HG03159 (cell line): ENCODE data around the gene CNTNAP1.
"Not testable (repeated sequence)": the region's sequence is repeated elsewhere in the genome, so short reads cannot be mapped to it uniquely, and the experiment has no call there.

Source experiments
- ATAC-seq: cut with Tn5 transposase; IDR thresholded peaks from one replicate; pipeline ENCODE4 v1.9.1; 2021; ENCODE audit warnings: mild to moderate bottlenecking, moderate library complexity; ENCODE audit not compliant: unreplicated experiment

Gene CNTNAP1

DNA sequence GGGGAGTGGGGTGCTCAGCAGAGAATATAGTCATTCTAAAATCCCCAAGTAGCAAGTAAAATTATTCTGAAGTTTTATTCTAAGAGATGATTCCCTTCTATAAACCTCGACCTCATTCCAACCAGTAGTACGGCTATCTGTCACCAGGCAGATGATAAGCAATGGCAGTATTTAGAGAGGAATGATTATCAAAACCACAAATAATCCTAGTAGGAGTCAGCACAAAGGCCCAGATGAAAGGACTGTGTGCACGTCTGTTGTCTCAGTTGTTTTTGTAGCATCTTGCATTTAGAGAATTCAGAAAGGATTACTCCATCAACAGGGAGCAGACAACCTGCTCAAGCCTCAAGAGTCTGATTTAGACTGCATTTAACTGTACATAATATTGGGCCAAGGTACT lies 41.3 kb downstream of the CNTNAP1 start:
- no peak for ATAC-seq

- ATAC-seq = no peak
Observed at GRCh38 chr17:42725143-42725542, 42.8 kb downstream of the CNTNAP1 start.

DNA sequence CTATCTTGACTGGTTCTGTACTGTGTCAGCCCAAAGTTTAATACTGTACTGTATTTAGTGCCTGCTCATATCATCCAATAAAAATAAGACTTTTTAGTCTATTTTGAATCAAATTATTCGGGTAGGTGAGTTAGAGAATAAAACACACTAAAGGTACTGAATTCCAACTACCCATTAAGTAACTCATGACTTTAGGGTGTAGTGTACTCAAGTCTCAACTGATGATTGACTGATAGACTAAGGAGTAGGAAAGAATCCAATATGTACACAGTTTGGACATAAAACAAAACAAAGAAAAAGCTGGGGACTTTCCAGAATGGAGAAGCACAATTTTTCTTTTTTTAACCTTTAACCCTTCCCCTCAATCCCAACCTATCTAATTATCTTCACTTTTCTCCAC lies 58.4 kb downstream of the CNTNAP1 start:
- ATAC-seq = no peak

DNA sequence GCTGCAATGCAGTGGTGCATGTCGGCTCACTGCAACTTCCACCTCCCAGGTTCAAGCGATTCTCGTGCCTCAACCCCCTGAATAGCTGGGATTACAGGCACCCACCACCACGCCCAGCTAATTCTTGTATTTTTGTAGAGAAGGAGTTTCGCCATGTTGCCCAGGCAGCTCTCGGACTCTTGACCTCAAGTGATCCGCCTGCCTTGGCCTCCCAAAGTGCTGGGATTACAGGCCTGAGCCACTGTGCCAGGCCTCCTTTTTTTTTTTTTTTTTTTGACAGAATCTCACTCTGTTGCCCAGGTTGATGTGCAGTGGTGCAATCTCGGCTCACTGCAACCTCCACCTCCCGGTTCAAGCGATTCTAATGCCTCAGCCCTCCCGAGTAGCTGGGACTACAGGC lies 60.6 kb downstream of the CNTNAP1 start:
- ATAC-seq = not testable (repeated sequence)

DNA sequence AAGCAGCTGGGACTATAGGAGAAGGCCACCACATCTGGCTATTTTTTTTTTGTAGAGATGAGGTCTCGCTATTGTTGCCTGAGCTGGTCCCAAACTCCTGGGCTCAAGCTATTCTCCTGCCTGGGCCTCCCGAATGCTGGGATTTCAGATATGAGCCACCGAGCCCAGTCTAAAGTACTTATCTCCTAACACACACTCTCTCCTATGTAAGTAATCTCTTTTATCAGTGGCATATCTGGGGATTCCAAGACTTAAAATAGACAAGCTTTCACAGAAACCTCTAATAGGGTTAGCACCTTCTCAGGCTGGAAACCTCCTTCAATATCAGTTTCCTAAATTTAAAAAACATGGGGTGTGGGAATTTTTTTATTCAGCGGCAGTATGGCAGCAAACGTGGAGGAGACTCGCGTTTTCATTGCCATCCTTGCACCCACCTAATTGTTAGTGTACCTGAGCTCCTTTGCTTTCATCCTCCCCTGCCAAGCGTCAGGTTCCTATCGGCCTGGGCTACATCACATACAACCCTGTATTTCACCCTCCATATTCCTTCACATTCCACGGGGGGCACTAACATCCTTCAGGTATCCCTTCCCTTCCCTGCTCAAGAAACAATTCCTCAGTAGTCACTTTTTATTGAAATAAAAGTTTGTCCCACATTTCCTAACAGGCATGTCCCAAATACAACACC lies 61.4 kb downstream of the CNTNAP1 start:
- ATAC-seq = no peak

GRCh38 chr17:42744283-42744805 lies 62.0 kb downstream of the CNTNAP1 start:
- ATAC-seq = peak; percentile 40

- ATAC-seq = peak; percentile 81
Observed at GRCh38 chr17:42744806-42745617, 62.7 kb downstream of the CNTNAP1 start, which contains the start of gene EZH1. Gene EZH1 (minus strand): TSS chr17:42745040. CDS start chr17:42728941, 16,099 bp downstream.

DNA sequence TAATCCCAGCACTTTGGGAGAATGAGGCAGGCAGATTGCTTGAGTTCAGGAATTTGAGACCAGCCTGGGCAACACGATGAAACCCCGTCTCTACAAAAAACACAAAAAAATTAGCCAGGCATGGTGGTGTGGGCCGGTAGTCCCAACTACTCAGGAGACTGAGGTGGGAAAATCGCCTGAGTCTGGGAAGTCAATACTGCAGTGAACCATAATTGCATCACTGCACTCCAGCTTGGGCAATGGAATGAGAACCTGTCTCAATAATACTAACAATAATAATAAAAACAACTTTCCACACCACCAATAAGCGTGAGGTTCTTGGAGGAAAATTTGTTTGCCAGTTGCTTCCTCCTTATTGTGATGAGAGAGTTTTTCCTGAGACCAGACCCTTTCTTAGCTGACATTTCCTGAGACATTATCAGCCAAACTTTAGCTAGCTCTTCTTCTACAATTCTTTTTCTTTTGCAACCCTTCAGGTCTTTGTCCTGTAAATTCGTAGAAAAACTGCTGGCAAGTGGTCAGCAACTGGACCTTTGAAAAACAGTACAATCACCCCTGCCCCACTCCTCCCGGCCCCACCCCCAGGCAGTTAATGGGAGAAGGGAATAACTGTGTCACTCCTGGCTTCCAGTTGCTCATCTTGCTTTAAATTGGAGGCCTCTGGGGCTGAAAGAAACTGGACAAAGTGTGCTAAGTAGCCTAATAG lies 66.0 kb downstream of the CNTNAP1 start:
- ATAC-seq = no peak

DNA sequence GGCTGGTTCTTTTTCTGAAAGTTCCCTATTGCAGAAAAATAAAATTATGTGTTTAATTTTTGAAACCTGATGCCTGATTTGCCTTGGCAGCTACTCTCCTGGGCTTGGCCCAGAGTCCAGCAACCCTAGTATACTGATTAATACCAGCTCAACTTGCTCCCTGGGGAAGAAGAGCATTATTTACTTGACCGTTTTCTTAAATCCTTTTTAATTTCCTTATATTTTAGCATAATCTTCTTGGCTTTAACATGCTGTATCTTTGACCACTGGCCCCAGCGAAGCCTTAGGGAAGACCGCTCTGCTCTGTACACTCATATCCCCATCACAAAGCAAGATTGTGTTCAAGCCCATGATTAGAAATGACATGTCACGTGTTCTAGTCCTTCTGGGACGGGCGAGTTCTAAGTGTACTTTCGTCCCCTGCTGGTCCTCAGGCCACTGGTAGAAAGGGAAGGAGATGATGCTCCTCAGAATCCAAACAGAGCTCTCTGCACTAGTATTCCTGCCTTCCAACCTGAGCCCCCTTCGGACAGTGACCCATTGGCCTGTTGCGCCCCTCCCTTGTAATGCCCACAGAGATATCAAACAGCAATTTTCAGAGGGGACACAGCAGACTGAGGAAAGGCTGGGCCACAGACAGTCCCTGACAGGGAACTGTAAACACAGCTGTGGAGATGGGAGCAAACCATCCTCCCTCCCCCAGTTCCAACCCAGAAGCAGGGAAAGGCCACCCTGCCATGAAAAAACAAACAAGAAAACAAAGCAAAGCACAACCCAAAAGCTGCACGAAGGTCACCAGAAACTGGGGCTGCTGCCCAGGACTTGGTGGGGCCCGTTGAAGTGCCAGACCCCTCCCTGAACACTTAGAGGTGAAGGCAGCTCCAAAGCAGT lies 66.8 kb downstream of the CNTNAP1 start:
- ATAC-seq = no peak
